Measurements from ENCODE around the gene GLP1R.

Gene GLP1R

DNA sequence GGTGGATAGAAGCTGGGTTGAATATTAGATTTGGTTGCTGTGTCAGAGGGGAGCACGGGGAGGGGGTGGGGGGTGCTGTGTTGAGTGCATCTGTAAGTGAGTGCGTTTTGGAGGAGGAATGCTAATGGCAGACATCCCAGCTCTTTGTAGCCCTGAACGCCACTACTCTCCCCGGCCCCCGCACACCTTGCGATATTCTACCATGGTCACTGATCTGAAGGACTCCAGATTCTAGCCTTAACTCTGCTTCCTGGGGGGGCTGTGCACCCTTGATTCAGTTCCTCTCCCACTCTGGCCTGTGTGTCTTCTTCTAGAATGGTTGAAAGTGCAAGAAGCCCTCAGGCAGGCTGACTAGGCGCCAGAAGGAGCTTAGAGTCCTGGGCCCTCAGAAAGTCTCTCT, 7.1 kb downstream of the GLP1R start:
- H3K36me3 ChIP-seq (ENCODE audit: insufficient read depth, low read length), result peaks cover 19% of the 10 kb centered on the region; the same call in 1 of the 2 replicates
- TF ChIP-seq, protein P1, sequence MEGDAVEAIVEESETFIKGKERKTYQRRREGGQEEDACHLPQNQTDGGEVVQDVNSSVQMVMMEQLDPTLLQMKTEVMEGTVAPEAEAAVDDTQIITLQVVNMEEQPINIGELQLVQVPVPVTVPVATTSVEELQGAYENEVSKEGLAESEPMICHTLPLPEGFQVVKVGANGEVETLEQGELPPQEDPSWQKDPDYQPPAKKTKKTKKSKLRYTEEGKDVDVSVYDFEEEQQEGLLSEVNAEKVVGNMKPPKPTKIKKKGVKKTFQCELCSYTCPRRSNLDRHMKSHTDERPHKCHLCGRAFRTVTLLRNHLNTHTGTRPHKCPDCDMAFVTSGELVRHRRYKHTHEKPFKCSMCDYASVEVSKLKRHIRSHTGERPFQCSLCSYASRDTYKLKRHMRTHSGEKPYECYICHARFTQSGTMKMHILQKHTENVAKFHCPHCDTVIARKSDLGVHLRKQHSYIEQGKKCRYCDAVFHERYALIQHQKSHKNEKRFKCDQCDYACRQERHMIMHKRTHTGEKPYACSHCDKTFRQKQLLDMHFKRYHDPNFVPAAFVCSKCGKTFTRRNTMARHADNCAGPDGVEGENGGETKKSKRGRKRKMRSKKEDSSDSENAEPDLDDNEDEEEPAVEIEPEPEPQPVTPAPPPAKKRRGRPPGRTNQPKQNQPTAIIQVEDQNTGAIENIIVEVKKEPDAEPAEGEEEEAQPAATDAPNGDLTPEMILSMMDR (IDR thresholded peaks at IDR 0.05; ENCODE audit: borderline replicate concordance, extremely low read depth, low read length, poor library complexity, severe bottlenecking), result no peak
- no peak for TF ChIP-seq EZH2 (IDR thresholded peaks at IDR 0.05; ENCODE audit: borderline replicate concordance, low read depth, low read length, severe bottlenecking)
- no peak overlapping the region for H2AFZ ChIP-seq (ENCODE audit: low read depth, low read length)
- no peak overlapping the region for H3K4me3 ChIP-seq (ENCODE audit: low read depth in 1 of 2, low read length in 2 of 2)
- H3K27me3 ChIP-seq (ENCODE audit: insufficient read depth, low read length, poor library complexity), result no peaks in the 10 kb centered on the region
- H4K20me1 ChIP-seq (ENCODE audit: insufficient read depth, low read length), result peaks cover 15% of the 10 kb centered on the region
- peaks cover 10% of the 10 kb centered on the region for H3K79me2 ChIP-seq (ENCODE audit: insufficient read depth, low read length)
- DNase-seq, result no peak
- no peak overlapping the region for H3K4me2 ChIP-seq (ENCODE audit: insufficient read depth, low read length)
- H3K9me3 ChIP-seq (ENCODE audit: insufficient read depth, low read length, severe bottlenecking), result no peaks in the 10 kb centered on the region
- H3K27ac ChIP-seq (ENCODE audit: low read length), result no peak overlapping the region
- H3K9ac ChIP-seq (ENCODE audit: low read depth, low read length), result no peak overlapping the region
- peaks cover 18% of the 10 kb centered on the region for H3K4me1 ChIP-seq (ENCODE audit: insufficient read depth, low read length)
- ATAC-seq (ENCODE audit: insufficient read depth, low read depth), result no peak

DNA sequence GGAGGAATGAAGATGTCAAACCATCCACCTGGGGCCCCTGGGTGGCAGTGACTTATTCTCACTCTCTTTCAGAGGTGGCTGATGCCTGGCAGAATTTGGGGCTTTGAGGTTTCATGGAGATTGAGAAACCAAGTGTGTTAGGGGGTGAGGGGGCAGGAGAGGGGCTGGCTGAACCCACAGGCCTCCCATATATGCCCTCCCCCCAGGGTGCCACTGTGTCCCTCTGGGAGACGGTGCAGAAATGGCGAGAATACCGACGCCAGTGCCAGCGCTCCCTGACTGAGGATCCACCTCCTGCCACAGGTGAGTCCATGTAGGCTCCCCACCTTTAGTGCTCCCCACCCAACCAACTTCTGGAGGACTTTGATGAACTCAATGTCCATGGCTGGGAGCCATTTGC, 7.6 kb downstream of the GLP1R start:
- Histone ChIP-seq H3K4me3 (ENCODE audit: low read depth in 1 of 2, low read length in 2 of 2) (no peak overlapping the region), H2AFZ (ENCODE audit: low read depth, low read length) (no peak overlapping the region), H3K36me3 (ENCODE audit: insufficient read depth, low read length) (peaks cover 19% of the 10 kb centered on the region; the same call in 1 of the 2 replicates), H3K9ac (ENCODE audit: low read depth, low read length) (no peak overlapping the region), H3K4me2 (ENCODE audit: insufficient read depth, low read length) (no peak overlapping the region), H3K4me1 (ENCODE audit: insufficient read depth, low read length) (peaks cover 12% of the 10 kb centered on the region), H3K79me2 (ENCODE audit: insufficient read depth, low read length) (peaks cover 10% of the 10 kb centered on the region), H3K27ac (ENCODE audit: low read length) (no peak overlapping the region), H3K27me3 (ENCODE audit: insufficient read depth, low read length, poor library complexity) (no peaks in the 10 kb centered on the region), H4K20me1 (ENCODE audit: insufficient read depth, low read length) (peaks cover 15% of the 10 kb centered on the region), H3K9me3 (ENCODE audit: insufficient read depth, low read length, severe bottlenecking) (no peaks in the 10 kb centered on the region)
- TF ChIP-seq EZH2 (IDR thresholded peaks at IDR 0.05; ENCODE audit: borderline replicate concordance, low read depth, low read length, severe bottlenecking), result no peak
- TF ChIP-seq, protein P1 (IDR thresholded peaks at IDR 0.05; ENCODE audit: borderline replicate concordance, extremely low read depth, low read length, poor library complexity, severe bottlenecking), result no peak
- DNase-seq, result no peak
- ATAC-seq (ENCODE audit: insufficient read depth, low read depth), result no peak

DNA sequence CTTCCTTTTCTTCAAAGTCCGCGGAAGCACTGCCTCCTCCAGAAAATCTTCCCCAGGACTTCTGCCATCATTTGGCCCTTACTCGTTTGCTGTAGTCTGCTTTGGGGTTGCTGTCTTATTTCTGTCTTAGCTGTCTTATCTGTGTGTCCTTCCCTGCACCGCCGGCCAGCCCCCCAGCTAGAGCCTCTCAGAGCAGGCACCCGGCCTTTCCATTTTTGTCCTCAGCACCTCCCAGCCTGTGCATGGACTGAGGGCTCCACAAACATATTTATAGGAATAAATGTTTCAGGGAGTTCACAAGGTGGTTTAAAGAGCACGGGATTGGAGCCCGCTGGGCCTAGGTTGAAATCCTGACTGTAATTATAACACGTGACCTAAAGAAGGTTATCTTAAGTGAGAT, 8.1 kb downstream of the GLP1R start:
- no peak for TF ChIP-seq EZH2 (IDR thresholded peaks at IDR 0.05; ENCODE audit: borderline replicate concordance, low read depth, low read length, severe bottlenecking)
- TF ChIP-seq, protein P1 (IDR thresholded peaks at IDR 0.05; ENCODE audit: borderline replicate concordance, extremely low read depth, low read length, poor library complexity, severe bottlenecking), result no peak
- H3K4me3 ChIP-seq (ENCODE audit: low read depth in 1 of 2, low read length in 2 of 2), result no peak overlapping the region
- peaks cover 19% of the 10 kb centered on the region; the same call in 1 of the 2 replicates for H3K36me3 ChIP-seq (ENCODE audit: insufficient read depth, low read length)
- peaks cover 10% of the 10 kb centered on the region for H3K79me2 ChIP-seq (ENCODE audit: insufficient read depth, low read length)
- ATAC-seq (ENCODE audit: insufficient read depth, low read depth) (no peak), DNase-seq (no peak)
- peaks cover 7% of the 10 kb centered on the region for H3K4me1 ChIP-seq (ENCODE audit: insufficient read depth, low read length)
- no peak overlapping the region for H2AFZ ChIP-seq (ENCODE audit: low read depth, low read length)
- no peak overlapping the region for H3K9ac ChIP-seq (ENCODE audit: low read depth, low read length)
- no peaks in the 10 kb centered on the region for H3K9me3 ChIP-seq (ENCODE audit: insufficient read depth, low read length, severe bottlenecking)
- H4K20me1 ChIP-seq (ENCODE audit: insufficient read depth, low read length), result peaks cover 14% of the 10 kb centered on the region
- H3K4me2 ChIP-seq (ENCODE audit: insufficient read depth, low read length), result no peak overlapping the region
- H3K27me3 ChIP-seq (ENCODE audit: insufficient read depth, low read length, poor library complexity), result no peaks in the 10 kb centered on the region
- no peak overlapping the region for H3K27ac ChIP-seq (ENCODE audit: low read length)

Measured in DND-41 (cell line).